ENCODE results near the gene CAMK2A.

DNA sequence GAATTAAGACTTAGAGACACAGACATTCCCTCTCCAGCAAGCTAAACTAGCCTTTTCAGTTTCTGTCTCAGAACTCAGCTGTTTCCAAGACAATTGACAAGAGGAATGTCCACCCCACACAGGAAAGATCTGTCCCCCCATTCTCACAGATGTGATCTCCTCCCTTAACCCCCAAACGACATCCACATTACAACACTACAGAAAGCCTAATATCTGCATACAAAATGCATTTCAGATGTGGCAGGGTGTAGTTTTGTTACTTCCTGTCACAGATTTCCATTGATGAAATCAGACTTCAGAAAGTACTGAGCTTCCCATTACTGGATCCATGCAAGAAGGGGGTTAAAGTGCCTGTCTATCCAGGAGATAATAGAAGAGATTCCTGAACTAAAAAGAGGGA is 16.0 kb upstream of the CAMK2A start:
- TF ChIP-seq, protein P1, sequence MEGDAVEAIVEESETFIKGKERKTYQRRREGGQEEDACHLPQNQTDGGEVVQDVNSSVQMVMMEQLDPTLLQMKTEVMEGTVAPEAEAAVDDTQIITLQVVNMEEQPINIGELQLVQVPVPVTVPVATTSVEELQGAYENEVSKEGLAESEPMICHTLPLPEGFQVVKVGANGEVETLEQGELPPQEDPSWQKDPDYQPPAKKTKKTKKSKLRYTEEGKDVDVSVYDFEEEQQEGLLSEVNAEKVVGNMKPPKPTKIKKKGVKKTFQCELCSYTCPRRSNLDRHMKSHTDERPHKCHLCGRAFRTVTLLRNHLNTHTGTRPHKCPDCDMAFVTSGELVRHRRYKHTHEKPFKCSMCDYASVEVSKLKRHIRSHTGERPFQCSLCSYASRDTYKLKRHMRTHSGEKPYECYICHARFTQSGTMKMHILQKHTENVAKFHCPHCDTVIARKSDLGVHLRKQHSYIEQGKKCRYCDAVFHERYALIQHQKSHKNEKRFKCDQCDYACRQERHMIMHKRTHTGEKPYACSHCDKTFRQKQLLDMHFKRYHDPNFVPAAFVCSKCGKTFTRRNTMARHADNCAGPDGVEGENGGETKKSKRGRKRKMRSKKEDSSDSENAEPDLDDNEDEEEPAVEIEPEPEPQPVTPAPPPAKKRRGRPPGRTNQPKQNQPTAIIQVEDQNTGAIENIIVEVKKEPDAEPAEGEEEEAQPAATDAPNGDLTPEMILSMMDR (IDR thresholded peaks at IDR 0.05 in 8 of 11, conservative IDR thresholded peaks at IDR 0.05 in 3 of 11): no peak
- TF ChIP-seq POLR2A (IDR thresholded peaks at IDR 0.05): no peak

All from spleen (tissue), 7 donors.